H1 (cell line): ENCODE data around the gene VMP1. TPM values are rescaled to one million over a fixed set of nuclear protein-coding genes. Genes with fewer than 3 reads are reported as not detected.

Experiments
- CTCF ChIA-PET: fragments of 300-600 bp; sonication (Branson Sonifier 250); formaldehyde crosslinking; loops from one replicate; lab custom pipeline; 2021; ENCODE audit not compliant: partially characterized antibody; lab: Charles Lee
- POLR2A ChIA-PET: fragments of 300-600 bp; sonication (Branson Sonifier 250); formaldehyde crosslinking; loops from one replicate; lab custom pipeline; 2021; ENCODE audit warnings: inconsistent platforms; ENCODE audit not compliant: partially characterized antibody; lab: Charles Lee
- DNase-seq, 2 experiments: peaks; one replicate each; pipeline versions ENCODE4 v3.0.0 to v3.0.0-alpha.2; 2010 to 2022; ENCODE audit warnings: low spot score in 2 of 2, low read depth in 1 of 2, mixed read lengths in 1 of 2
- FAIRE-seq: peaks from 2 replicates; lab custom pipeline; 2011; peaks lifted over from hg19 to GRCh38; lab: Jason Lieb, UNC
- H2AFZ ChIP-seq: 2 replicates; pipeline ENCODE4 v1.8.1; 2012; ENCODE audit warnings: low read length, inconsistent platforms
- H2AK5ac ChIP-seq: 2 replicates; pipeline ENCODE4 v1.6.1; 2013; ENCODE audit warnings: low read depth, low read length
- H2BK120ac ChIP-seq: replicated peaks from 2 replicates; pipeline ENCODE3; 2013; ENCODE audit warnings: low read depth, low read length, inconsistent platforms
- H2BK12ac ChIP-seq: 2 replicates; pipeline ENCODE4 v1.6.1; 2013; ENCODE audit warnings: low read depth, low read length
- H2BK15ac ChIP-seq: 2 replicates; pipeline ENCODE4 v1.6.1; 2013; ENCODE audit warnings: low read length
- H2BK20ac ChIP-seq: 2 replicates; pipeline ENCODE4 v1.6.1; 2013; ENCODE audit warnings: low read length
- H2BK5ac ChIP-seq: 2 replicates; pipeline ENCODE4 v1.6.1; 2013; ENCODE audit warnings: low read depth, low read length
- H3K14ac ChIP-seq: 2 replicates; pipeline ENCODE4 v1.6.1; 2013; ENCODE audit warnings: inconsistent platforms; ENCODE audit not compliant: insufficient read length
- H3K18ac ChIP-seq: 2 replicates; pipeline ENCODE4 v1.6.1; 2013; ENCODE audit warnings: low read length; ENCODE audit errors: extremely low read depth
- H3K23ac ChIP-seq: 2 replicates; pipeline ENCODE4 v1.6.1; 2013; ENCODE audit warnings: inconsistent platforms; ENCODE audit not compliant: insufficient read length
- H3K23me2 ChIP-seq: 2 replicates; pipeline ENCODE4 v1.6.1; 2013; ENCODE audit warnings: low read depth, low read length
- H3K27ac ChIP-seq: 2 replicates; pipeline ENCODE4 v1.6.1; 2011; ENCODE audit warnings: low read depth, low read length, inconsistent platforms
- H3K27me3 ChIP-seq, 4 experiments: replicated peaks in 1 of 4; 1 replicate in 1 of 4; 2 replicates in 3 of 4; pipeline versions ENCODE4 v1.6.1 to v1.8.1; 2011 to 2013; ENCODE audit warnings: low read length in 3 of 4, mild to moderate bottlenecking in 3 of 4, inconsistent platforms in 2 of 4, mixed read lengths in 2 of 4, moderate library complexity in 1 of 4; ENCODE audit not compliant: control insufficient read depth in 3 of 4, insufficient read depth in 3 of 4; ENCODE audit errors: extremely low read depth in 1 of 4
- H3K36me3 ChIP-seq, 4 experiments: 2 replicates each; pipeline versions ENCODE4 v1.6.1 to v1.8.1; 2011 to 2013; ENCODE audit warnings: mild to moderate bottlenecking in 4 of 4, low read length in 3 of 4, moderate library complexity in 2 of 4, control low read depth in 1 of 4, inconsistent platforms in 1 of 4; ENCODE audit not compliant: insufficient read depth in 4 of 4, control insufficient read depth in 2 of 4
- H3K4ac ChIP-seq: replicated peaks from 2 replicates; pipeline ENCODE3; 2013; ENCODE audit warnings: low read length, low read depth, mixed read lengths, inconsistent platforms; ENCODE audit not compliant: insufficient read length
- H3K4me1 ChIP-seq, 4 experiments: replicated peaks in 1 of 4; 1 replicate in 1 of 4; 2 replicates in 3 of 4; pipeline versions ENCODE4 v1.6.1 to v1.8.1; 2011 to 2013; ENCODE audit warnings: low read length in 3 of 4, inconsistent platforms in 2 of 4, mixed read lengths in 1 of 4; ENCODE audit not compliant: insufficient read depth in 4 of 4, control insufficient read depth in 3 of 4
- H3K4me2 ChIP-seq, 2 experiments: 2 replicates each; pipeline versions ENCODE4 v1.6.1 to v1.8.1; 2011 to 2013; ENCODE audit warnings: low read depth in 2 of 2, low read length in 2 of 2, control low read depth in 1 of 2, inconsistent platforms in 1 of 2, mild to moderate bottlenecking in 1 of 2; ENCODE audit not compliant: insufficient read depth in 1 of 2
- H3K4me3 ChIP-seq, 4 experiments: fragments of 200-600, 300-600 bp in 1 of 4; sonication (generic), shearing (Covaris generic), sonication (Bioruptor Twin) in 1 of 4; 2 replicates each; pipeline versions ENCODE4 v1.5.1 to v1.8.1; 2011 to 2016; ENCODE audit warnings: low read length in 4 of 4, low read depth in 3 of 4, control low read depth in 2 of 4, inconsistent platforms in 2 of 4, mild to moderate bottlenecking in 2 of 4, mixed read lengths in 1 of 4, moderate library complexity in 1 of 4; ENCODE audit not compliant: insufficient read depth in 2 of 4; ENCODE audit errors: extremely low read depth in 1 of 4
- H3K56ac ChIP-seq: replicated peaks from 2 replicates; pipeline ENCODE3; 2013; ENCODE audit warnings: low read depth, mild to moderate bottlenecking, mixed read lengths, low read length, inconsistent platforms; ENCODE audit not compliant: insufficient read length
- H3K79me1 ChIP-seq: 2 replicates; pipeline ENCODE4 v1.6.1; 2013; ENCODE audit warnings: low read depth, low read length, control low read depth
- H3K79me2 ChIP-seq, 2 experiments: 2 replicates each; pipeline versions ENCODE4 v1.6.1 to v1.8.1; 2012 to 2013; ENCODE audit warnings: low read length in 2 of 2, mild to moderate bottlenecking in 2 of 2, inconsistent platforms in 1 of 2; ENCODE audit not compliant: insufficient read depth in 2 of 2, control insufficient read depth in 1 of 2
- H3K9ac ChIP-seq, 4 experiments: replicated peaks in 1 of 4; 1 replicate in 1 of 4; 2 replicates in 3 of 4; pipeline versions ENCODE4 v1.6.1 to v1.8.1; 2011 to 2013; ENCODE audit warnings: low read depth in 3 of 4, low read length in 3 of 4, control low read depth in 2 of 4, mild to moderate bottlenecking in 2 of 4, moderate library complexity in 2 of 4, inconsistent platforms in 1 of 4; ENCODE audit errors: extremely low read depth in 1 of 4
- H3K9me3 ChIP-seq, 2 experiments: 2 replicates each; pipeline versions ENCODE4 v1.6.1 to v1.8.1; 2012 to 2013; ENCODE audit warnings: mild to moderate bottlenecking in 2 of 2, moderate library complexity in 2 of 2, control low read depth in 1 of 2, inconsistent platforms in 1 of 2, low read depth in 1 of 2, low read length in 1 of 2, mixed read lengths in 1 of 2; ENCODE audit not compliant: insufficient read depth in 2 of 2
- H4K20me1 ChIP-seq, 2 experiments: replicated peaks in 1 of 2; 2 replicates each; pipeline versions ENCODE3 to v1.8.1; 2011 to 2013; ENCODE audit warnings: inconsistent platforms in 2 of 2, low read length in 2 of 2, mild to moderate bottlenecking in 1 of 2; ENCODE audit not compliant: insufficient read depth in 2 of 2, control insufficient read depth in 1 of 2
- H4K5ac ChIP-seq: 2 replicates; pipeline ENCODE4 v1.6.1; 2013; ENCODE audit warnings: low read length, low read depth, mixed read lengths, inconsistent platforms; ENCODE audit not compliant: insufficient read length
- H4K8ac ChIP-seq: 2 replicates; pipeline ENCODE4 v1.8.0; 2013; ENCODE audit warnings: mild to moderate bottlenecking, moderate library complexity, low read length, inconsistent platforms; ENCODE audit not compliant: insufficient read depth; ENCODE audit errors: extremely low read depth
- H4K91ac ChIP-seq: replicated peaks from 2 replicates; pipeline ENCODE3; 2013; ENCODE audit warnings: low read length, mixed read lengths, inconsistent platforms; ENCODE audit not compliant: insufficient read length
- BACH1 ChIP-seq: IDR thresholded peaks from 2 replicates; pipeline ENCODE4 v1.6.1; 2012; ENCODE audit warnings: low read length, improper control_type of control experiment
- CEBPB ChIP-seq: IDR thresholded peaks from 2 replicates; pipeline ENCODE4 v1.6.1; 2012; ENCODE audit warnings: low read depth, low read length
- CHD1 ChIP-seq: IDR thresholded peaks from 2 replicates; pipeline ENCODE4 v1.6.1; 2012; ENCODE audit warnings: low read depth, low read length, improper control_type of control experiment
- JUND ChIP-seq: IDR thresholded peaks from 2 replicates; pipeline ENCODE4 v1.6.1; 2011; ENCODE audit warnings: mild to moderate bottlenecking, improper control_type of control experiment, low read length
- MAFK ChIP-seq: IDR thresholded peaks from 2 replicates; pipeline ENCODE4 v1.6.1; 2012; ENCODE audit warnings: low read depth, mild to moderate bottlenecking, improper control_type of control experiment, low read length
- NANOG ChIP-seq: IDR thresholded peaks from 2 replicates; pipeline ENCODE4 v1.6.1; 2011; ENCODE audit warnings: low read length, low read depth, mild to moderate bottlenecking, inconsistent platforms; ENCODE audit not compliant: insufficient read depth, poor library complexity, severe bottlenecking
- PHF8 ChIP-seq: fragments of 200-600 bp; sonication (generic); conservative IDR thresholded peaks from 2 replicates; pipeline ENCODE4 v1.7.1; 2012; ENCODE audit warnings: low read depth, mild to moderate bottlenecking, inconsistent platforms, low read length, moderate library complexity
- RAD21 ChIP-seq, 2 experiments: IDR thresholded peaks in 1 of 2; conservative IDR thresholded peaks in 1 of 2; 2 replicates each; pipeline ENCODE4 v1.6.1; 2011; ENCODE audit warnings: low read depth in 2 of 2, low read length in 2 of 2, improper control_type of control experiment in 1 of 2, inconsistent platforms in 1 of 2, mild to moderate bottlenecking in 1 of 2, moderate library complexity in 1 of 2
- TAF1 ChIP-seq: IDR thresholded peaks from 2 replicates; pipeline ENCODE4 v1.6.1; 2011; ENCODE audit warnings: mild to moderate bottlenecking, low read depth, low read length
- TAF7 ChIP-seq: optimal IDR thresholded peaks from 2 replicates; pipeline ENCODE3; 2011; ENCODE audit warnings: low read depth, mild to moderate bottlenecking, inconsistent platforms, low read length, moderate library complexity, borderline replicate concordance
- TCF12 ChIP-seq: IDR thresholded peaks from 2 replicates; pipeline ENCODE4 v1.6.1; 2011; ENCODE audit warnings: low read depth, mild to moderate bottlenecking, low read length
- YY1 ChIP-seq: IDR thresholded peaks from 2 replicates; pipeline ENCODE4 v1.6.1; 2011; ENCODE audit warnings: low read depth, mild to moderate bottlenecking, low read length
- WGBS, 2 experiments: shearing (Covaris generic) in 1 of 2; methylation state at CpG; one replicate each; pipeline versions ENCODE4 v1.1.6 to v1.1.7; 2013 to 2015; ENCODE audit warnings: low lambda C conversion rate in 2 of 2, mixed read lengths in 2 of 2, inconsistent platforms in 1 of 2, low coverage in 1 of 2, missing lambda C conversion rate in 1 of 2; ENCODE audit not compliant: insufficient replicate concordance in 2 of 2, insufficient coverage in 1 of 2, insufficient read length in 1 of 2; ENCODE audit errors: extremely low coverage in 1 of 2, missing lambda C conversion rate in 1 of 2; 5-methylcytosine and 5-hydroxymethylcytosine counted together
- polyA plus RNA-seq, 7 experiments: library from polyadenylated mRNA; depleted of rRNA in 3 of 7; stranded (reverse) in 5 of 7; unstranded in 2 of 7; fragments of >200 nt in 5 of 7; fragments of 200-250 nt in 2 of 7; gene quantifications; 1 replicate in 5 of 7; 2 replicates in 1 of 7; 4 replicates in 1 of 7; pipeline versions ENCODE4 v1.2.1 to v1.2.3, GENCODE V29; 2011 to 2013; ENCODE audit warnings: missing spikeins in 2 of 7, mixed read lengths in 2 of 7
- total RNA-seq: library from RNA; stranded (reverse); fragmentation: NEBNext Ultra II Directional; extraction: Animal tissue kit (Norgen Biotek cat#: 25700); gene quantifications from 2 replicates; pipeline ENCODE4 v1.2.1, GENCODE V29; 2021

Gene VMP1
- total and polyA plus RNA-seq, 2 of the 8 experiments (the other 6 are each of a cell fraction or from before 2014, with no cell fraction given) = 45.0 to 92.7 TPM

DNA sequence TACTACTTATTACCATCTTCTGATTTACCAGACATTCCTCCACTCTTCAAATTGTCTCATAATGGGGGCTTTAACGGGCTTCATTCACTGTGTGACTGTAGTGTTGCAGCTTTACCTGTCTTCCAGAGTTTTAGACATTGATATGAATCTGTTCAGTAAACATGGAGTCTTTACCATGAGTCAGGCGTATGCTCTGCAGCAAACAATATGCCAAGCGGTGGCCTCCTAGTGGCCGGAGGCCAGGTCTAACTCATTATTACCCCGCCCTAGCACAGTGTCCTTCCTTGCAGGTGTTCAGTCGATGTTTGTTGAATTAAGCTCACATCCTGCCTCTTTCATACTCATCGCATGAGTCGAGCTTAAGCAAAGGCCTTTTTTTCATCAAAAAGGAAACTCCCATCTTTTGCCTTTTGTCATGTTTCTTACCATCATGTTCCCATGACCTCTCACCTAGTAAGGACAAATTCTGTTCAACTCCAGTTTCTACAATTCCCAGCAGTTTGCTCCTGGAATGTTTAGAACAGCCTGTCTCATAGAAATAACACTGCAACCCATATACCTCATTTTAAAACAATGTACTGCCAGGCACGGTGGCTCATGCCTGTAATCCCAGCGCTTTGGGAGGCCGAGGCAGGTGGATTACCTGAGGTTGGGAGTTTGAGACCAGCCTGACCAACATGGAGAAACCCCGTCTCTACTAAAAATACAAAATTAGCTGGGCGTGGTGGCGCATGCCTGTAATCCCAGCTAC is 145.9 kb downstream of the VMP1 start:
- ChIA-PET CTCF (interaction anchor here (0.8 to 2.0 kb wide), 14 partner anchors 10 to 108 kb away, joined by 3 to 10 read pairs (median 3); no protein-coding TSS in a partner anchor), POLR2A (interaction anchor here (0.6 to 1.3 kb wide), 2 partner anchors 23 to 38 kb away, joined by 3 read pairs; no protein-coding TSS in a partner anchor)
- no peak overlapping the region for H3K56ac ChIP-seq
- H2BK20ac ChIP-seq = no peak overlapping the region
- no peak overlapping the region for H3K23ac ChIP-seq
- H3K4me1 ChIP-seq = peaks cover 0 to 7% (median 3%) of the 10 kb centered on the region in 4 experiments; a peak in 4 of 7 replicates
- no peak overlapping the region for H2AK5ac ChIP-seq
- no peaks in the 10 kb centered on the region for H4K20me1 ChIP-seq
- no peak overlapping the region for H2BK120ac ChIP-seq
- 0 out of 2 replicates have a peak overlapping the region, but pooled peaks have one; percentile 64 for H2AFZ ChIP-seq
- no peak overlapping the region for H3K14ac ChIP-seq
- 79% methylated on average over 14 of the region's 14 CpGs; no CpG with 5 or more reads in 1 of the 2 experiments for WGBS, 2 experiments
- no peaks in the 10 kb centered on the region for H3K79me2 ChIP-seq
- no peaks in the 10 kb centered on the region for H3K79me1 ChIP-seq
- no peak overlapping the region for H3K4me2 ChIP-seq
- H3K9ac ChIP-seq = no peak overlapping the region
- H3K36me3 ChIP-seq = no peaks in the 10 kb centered on the region
- H3K9me3 ChIP-seq = no peaks in the 10 kb centered on the region
- no peak overlapping the region for H2BK15ac ChIP-seq
- no peak overlapping the region for H4K8ac ChIP-seq
- peak overlapping the region; percentile 35; the same call in 1 of the 2 replicates for H2BK5ac ChIP-seq
- no peak overlapping the region for H4K91ac ChIP-seq
- DNase-seq (no peak), FAIRE-seq (no peak)
- H3K27me3 ChIP-seq = no peaks in the 10 kb centered on the region
- H2BK12ac ChIP-seq = no peak overlapping the region; the same call in 1 of the 2 replicates
- H3K27ac ChIP-seq = peak overlapping the region; percentile 0; the same call in 1 of the 2 replicates
- H4K5ac ChIP-seq = no peak overlapping the region
- no peak overlapping the region for H3K18ac ChIP-seq
- H3K4ac ChIP-seq = no peak overlapping the region
- no peaks in the 10 kb centered on the region for H3K23me2 ChIP-seq
- H3K4me3 ChIP-seq = no peak overlapping the region
- TF ChIP-seq TAF7 = no peak
- no peak for TF ChIP-seq CEBPB
- TF ChIP-seq NANOG = no peak
- no peak for TF ChIP-seq PHF8
- TF ChIP-seq YY1 = 0 out of 2 replicates have a peak, but pooled peaks have one; percentile 56
- 0 out of 2 replicates have a peak, but pooled peaks have one; percentile 58 for TF ChIP-seq TCF12
- TF ChIP-seq BACH1 = peak; percentile 68
- TF ChIP-seq MAFK = peak; percentile 70
- peak; percentile 44; the same call in 1 of the 2 replicates for TF ChIP-seq JUND
- 0 out of 2 replicates have a peak, but pooled peaks have one; percentile 39 for TF ChIP-seq TAF1
- TF ChIP-seq CHD1 = no peak
- peak; percentile 45 to 62 for TF ChIP-seq RAD21 (IDR thresholded peaks at IDR 0.05 in 1 of 2, conservative IDR thresholded peaks at IDR 0.05 in 1 of 2; ENCODE audit: low read depth in 2 of 2, low read length in 2 of 2)
